Adrenal gland (tissue), 12 donors: Measurements from ENCODE around the gene DSN1. TPM values are rescaled to one million over a fixed set of nuclear protein-coding genes. Genes with fewer than 3 reads are reported as not detected.

ENCODE experiments used
- DNase-seq, 7 donors: peaks; one replicate each; pipeline ENCODE4 v3.0.0-alpha.2; 2019 to 2020
- H3K27ac ChIP-seq, 5 donors: fragments of 200-600 bp; sonication (generic) in 4 of 5; 1 replicate in 3 of 5; 2 replicates in 2 of 5; pipeline versions ENCODE4 v1.5.1 to v1.8.0; 2016 to 2020; ENCODE audit warnings: mild to moderate bottlenecking in 1 of 5
- H3K27me3 ChIP-seq: fragments of 200-600 bp; 2 replicates; pipeline ENCODE4 v1.8.0; 2021
- H3K36me3 ChIP-seq, 2 donors: fragments of 200-600 bp; replicated peaks in 1 of 2; 1 replicate in 1 of 2; 2 replicates in 1 of 2; pipeline versions ENCODE4 v1.5.1 to v1.8.0; 2018 to 2022
- H3K4me1 ChIP-seq, 2 donors: fragments of 200-600 bp; replicated peaks in 1 of 2; 1 replicate in 1 of 2; 2 replicates in 1 of 2; pipeline versions ENCODE4 v1.5.1 to v1.8.0; 2018 to 2021
- H3K4me3 ChIP-seq, 4 donors: fragments of 200-600 bp; sonication (generic) in 3 of 4; one replicate each; pipeline ENCODE4 v1.5.1; 2016 to 2018
- H3K9me3 ChIP-seq, 3 donors: fragments of 200-600 bp; sonication (generic) in 1 of 3; replicated peaks in 1 of 3; 1 replicate in 2 of 3; 2 replicates in 1 of 3; pipeline versions ENCODE4 v1.5.1 to v1.8.0; 2016 to 2021
- CTCF ChIP-seq, 6 experiments: fragments of 450-650 bp in 4 of 6; fragments of 200-600 bp in 2 of 6; sonication (generic) in 1 of 6; IDR thresholded peaks; 1 replicate in 5 of 6; 2 replicates in 1 of 6; pipeline versions ENCODE4 v1.5.1 to v1.8.0; 2016 to 2021; ENCODE audit warnings: antibody characterized with exemption in 6 of 6, mild to moderate bottlenecking in 2 of 6, moderate library complexity in 1 of 6
- POLR2A ChIP-seq, 2 donors: fragments of 450-650 bp; IDR thresholded peaks; one replicate each; pipeline ENCODE4 v1.6.1; 2017; ENCODE audit warnings: antibody characterized with exemption in 2 of 2, mild to moderate bottlenecking in 2 of 2, moderate library complexity in 1 of 2
- WGBS, 4 donors: extraction: QIAGEN DNeasy Blood & Tissue Kit in 2 of 4; methylation state at CpG; one replicate each; pipeline versions ENCODE4 v1.1.5 to v1.1.7; 2013 to 2017; 5-methylcytosine and 5-hydroxymethylcytosine counted together
- intact Hi-C, 2 donors: fragments of 100-400 bp; cut with DNase I; formaldehyde crosslinking; loops; one replicate each; pipeline versions ENCODE4 v1.14.1 to v1.15.0; 2022 to 2023
- polyA plus RNA-seq, 3 donors: library from polyadenylated mRNA; stranded (reverse); fragments of 200-250 nt in 2 of 3; fragments of 350-450 nt in 1 of 3; fragmentation: Illumina TruSeq in 1 of 3; extraction: RNeasy Lipid Tissue Mini Kit (QIAGEN cat#74804) in 1 of 3; gene quantifications; one replicate each; pipeline ENCODE4 v1.2.3, GENCODE V29; 2013 to 2014
- total RNA-seq, 9 donors: library from RNA; depleted of rRNA in 4 of 9; stranded (reverse); fragments of >200 nt in 4 of 9; fragments of 120-200 nt in 1 of 9; fragmentation: NEBNext Ultra II Directional in 1 of 9; extraction: Animal tissue kit (Norgen Biotek cat#: 25700) in 1 of 9; gene quantifications; one replicate each; pipeline versions ENCODE4 v1.1.0 to v1.2.4, GENCODE V29; 2013 to 2023
- donor health status: healthy with polysubstance abuse.
- donor health status: Bipolar disorder and iron deficiency.
- donor health status: DM: yes; HTN: yes; CAD: no.
- donor health status: DM: no; HTN: no; CAD: no.
- donor health status: DM: no; HTN: no; CAD: no.
- donor health status: DM: yes; HTN: yes; CAD: no.

Gene DSN1
- total and polyA plus RNA-seq, 12 donors = 6.7 to 23.5 (median 15.5) TPM

- Histone ChIP-seq H3K4me3 (no peak overlapping the region), H3K27me3 (no peaks in the 10 kb centered on the region), H3K4me1 (peaks cover 0 to 6% of the 10 kb centered on the region in 2 donors), H3K9me3 (no peaks in the 10 kb centered on the region), H3K36me3 (no peaks in the 10 kb centered on the region), H3K27ac (no peak overlapping the region)
- intact Hi-C loops = no loop called here
- DNase-seq = no peak
- 75 to 83% (median 82%) methylated on average over 5 of the region's 5 CpGs for WGBS, 4 donors
- TF ChIP-seq POLR2A (IDR thresholded peaks at IDR 0.05) (no peak), CTCF (IDR thresholded peaks at IDR 0.05) (no peak)
These were observed 64.4 kb downstream of the DSN1 start for GRCh38 chr20:36709126-36709525.

- H3K27ac ChIP-seq = no peak overlapping the region
- WGBS, 4 donors = 85 to 92% (median 91%) methylated on average over 4 of the region's 4 CpGs
- intact Hi-C loops = no loop called here
- H3K36me3 ChIP-seq = no peaks in the 10 kb centered on the region
- no peaks in the 10 kb centered on the region for H3K4me1 ChIP-seq
- no peaks in the 10 kb centered on the region for H3K9me3 ChIP-seq
- no peak for TF ChIP-seq CTCF (IDR thresholded peaks at IDR 0.05)
- no peak for TF ChIP-seq POLR2A (IDR thresholded peaks at IDR 0.05)
- no peak for DNase-seq
- H3K4me3 ChIP-seq = no peak overlapping the region
- no peaks in the 10 kb centered on the region for H3K27me3 ChIP-seq
These were observed 70.0 kb downstream of the DSN1 start for GRCh38 chr20:36703530-36703929.

Other genes with a start within 250 kb of the DSN1 start
- 1,000 to 10,000 TPM in 3 of 9 donors, 100 to 1,000 TPM in 6; 241 to 1,128 (median 448) TPM for gene MYL9, start 232.2 kb downstream of the DSN1 start, total RNA-seq
- gene MYL9, start 232.2 kb downstream of the DSN1 start, polyA plus RNA-seq = 1,000 to 10,000 TPM in 2 of 3 donors, 100 to 1,000 TPM in 1; 891 to 1,967 (median 1,739) TPM
- 10 to 100 TPM in 8 of 9 donors, 1 to 10 TPM in 1; 3.7 to 17.9 (median 12.1) TPM for gene TGIF2, start 200.2 kb downstream of the DSN1 start, total RNA-seq
- 1 to 10 TPM; 3.4 to 5.8 (median 4.4) TPM for gene TGIF2, start 200.2 kb downstream of the DSN1 start, polyA plus RNA-seq
- 100 to 1,000 TPM in 4 of 9 donors, 10 to 100 TPM in 5; 54.9 to 196 (median 90.8) TPM for gene RAB5IF, start 168.0 kb downstream of the DSN1 start, total RNA-seq
- 100 to 1,000 TPM in 1 of 3 donors, 10 to 100 TPM in 2; 44.9 to 159 (median 59.3) TPM for gene RAB5IF, start 168.0 kb downstream of the DSN1 start, polyA plus RNA-seq
- gene SLA2, start 127.6 kb downstream of the DSN1 start, total RNA-seq = 1 to 10 TPM in 2 of 9 donors, under 1 TPM in 7; 0.12 to 1.1 (median 0.42) TPM
- under 1 TPM; 0.18 to 0.72 (median 0.51) TPM for gene SLA2, start 127.6 kb downstream of the DSN1 start, polyA plus RNA-seq
- gene NDRG3, start 27.7 kb downstream of the DSN1 start, total RNA-seq = 10 to 100 TPM; 29.0 to 91.4 (median 62.0) TPM
- 10 to 100 TPM; 40.4 to 54.4 (median 40.8) TPM for gene NDRG3, start 27.7 kb downstream of the DSN1 start, polyA plus RNA-seq
- under 1 TPM in 2 of 9 donors, not detected in 7; 0.29 to 0.33 TPM for gene TLDC2, start 102.4 kb upstream of the DSN1 start, total RNA-seq
- gene TLDC2, start 102.4 kb upstream of the DSN1 start, polyA plus RNA-seq = under 1 TPM in 2 of 3 donors, not detected in 1; 0.10 to 0.22 TPM
- 100 to 1,000 TPM in 6 of 9 donors, 10 to 100 TPM in 3; 27.1 to 232 (median 132) TPM for gene SAMHD1, start 177.9 kb upstream of the DSN1 start, total RNA-seq
- gene SAMHD1, start 177.9 kb upstream of the DSN1 start, polyA plus RNA-seq = 10 to 100 TPM; 53.7 to 70.5 (median 64.9) TPM